K562 (cell line): ENCODE results near the gene BCL2L15. TPM values are rescaled to one million over a fixed set of nuclear protein-coding genes. Genes with fewer than 3 reads are reported as not detected.

Experiments used
- ATAC-seq: fragments of 200-7000 bp; cut with Tn5 transposase; 3 replicates; pipeline ENCODE4 v1.9.1; 2020; ENCODE audit warnings: moderate library complexity
- BruUV-seq: library from RNA; stranded (reverse); fragments of 400-500 nt; replicated peaks from 2 replicates; lab custom pipeline; 2021; lab: Mats Ljungman, UMichigan
- CTCF ChIA-PET: fragments of 300-600 bp; formaldehyde crosslinking; extraction: SDS; loops from one replicate; lab custom pipeline; 2021; ENCODE audit warnings: low intra/inter-chr PET ratio; lab: Yijun Ruan, JAX
- POLR2A ChIA-PET: fragments of 300-600, 350-650 bp; sonication (Branson Sonifier 250); formaldehyde crosslinking; extraction: SDS; loops from one replicate; lab custom pipeline; 2021; ENCODE audit warnings: antibody characterized with exemption, inconsistent platforms; lab: Yijun Ruan, JAX
- DNase-seq, 4 experiments: peaks; one replicate each; pipeline versions ENCODE4 v3.0.0 to v3.0.0-alpha.2; 2011 to 2018; ENCODE audit warnings: low spot score in 3 of 4, mixed read lengths in 3 of 4; ENCODE audit errors: extremely low read depth in 1 of 4
- FAIRE-seq: peaks from 2 replicates; lab custom pipeline; 2011; peaks lifted over from hg19 to GRCh38; lab: Jason Lieb, UNC
- H2AFZ ChIP-seq: 2 replicates; pipeline ENCODE4 v1.6.0; 2011; ENCODE audit warnings: low read depth, low read length, control low read depth, inconsistent platforms
- H3K27ac ChIP-seq: fragments of 200-600 bp; 3 replicates; pipeline ENCODE4 v1.8.0; 2011; ENCODE audit warnings: low read depth, mild to moderate bottlenecking, control low read depth, inconsistent platforms, low read length, moderate library complexity, mixed read lengths; ENCODE audit errors: extremely low read depth
- H3K27me3 ChIP-seq, 2 experiments: fragments of 300-600 bp in 1 of 2; 2 replicates in 1 of 2; 3 replicates in 1 of 2; pipeline versions ENCODE4 v1.6.0 to v1.8.0; 2011; ENCODE audit warnings: inconsistent platforms in 2 of 2, low read length in 2 of 2, mild to moderate bottlenecking in 1 of 2, mixed read lengths in 1 of 2, moderate library complexity in 1 of 2; ENCODE audit not compliant: control insufficient read depth in 2 of 2, insufficient read depth in 2 of 2
- H3K36me3 ChIP-seq: fragments of 300-600 bp; 3 replicates; pipeline ENCODE4 v1.8.0; 2011; ENCODE audit warnings: mild to moderate bottlenecking, low read length, inconsistent platforms; ENCODE audit not compliant: control insufficient read depth, insufficient read depth
- H3K4me1 ChIP-seq, 2 experiments: fragments of 200-600 bp in 1 of 2; replicated peaks in 1 of 2; 2 replicates in 1 of 2; 3 replicates in 1 of 2; pipeline versions ENCODE4 v1.5.1 to v1.8.0; 2011; ENCODE audit warnings: inconsistent platforms in 2 of 2, low read length in 2 of 2, mild to moderate bottlenecking in 1 of 2, mixed read lengths in 1 of 2, moderate library complexity in 1 of 2; ENCODE audit not compliant: control insufficient read depth in 2 of 2, insufficient read depth in 2 of 2
- H3K4me2 ChIP-seq: 2 replicates; pipeline ENCODE4 v1.6.1; 2011; ENCODE audit warnings: low read length, control low read depth, inconsistent platforms, mixed read lengths; ENCODE audit not compliant: insufficient read depth
- H3K4me3 ChIP-seq: fragments of 200-600 bp; sonication (generic), shearing (Covaris generic); 2 replicates; pipeline ENCODE4 v1.5.1; 2016; ENCODE audit warnings: control low read depth, inconsistent platforms
- H3K79me2 ChIP-seq: fragments of 200-600 bp; 3 replicates; pipeline ENCODE4 v1.8.0; 2011; ENCODE audit warnings: low read length, inconsistent platforms; ENCODE audit not compliant: control insufficient read depth, insufficient read depth
- H3K9ac ChIP-seq, 2 experiments: 2 replicates each; pipeline versions ENCODE4 v1.6.0 to v1.6.1; 2011; ENCODE audit warnings: low read depth in 2 of 2, low read length in 2 of 2, control low read depth in 1 of 2, inconsistent platforms in 1 of 2, mild to moderate bottlenecking in 1 of 2, mixed read lengths in 1 of 2; ENCODE audit not compliant: insufficient read depth in 1 of 2
- H3K9me1 ChIP-seq: one replicate; pipeline ENCODE4 v1.6.0; 2011; ENCODE audit warnings: inconsistent platforms, mild to moderate bottlenecking, low read length, moderate library complexity; ENCODE audit not compliant: control insufficient read depth, insufficient read depth
- H3K9me3 ChIP-seq: replicated peaks from 2 replicates; pipeline ENCODE4 v1.5.1; 2011; ENCODE audit warnings: low read depth, low read length, inconsistent platforms; ENCODE audit not compliant: control insufficient read depth, insufficient read depth
- H4K20me1 ChIP-seq: replicated peaks from 2 replicates; pipeline ENCODE4 v1.6.1; 2011; ENCODE audit warnings: low read length, inconsistent platforms, mixed read lengths; ENCODE audit not compliant: control insufficient read depth, insufficient read depth
- CBX2 ChIP-seq: fragments of 200-600 bp; sonication (generic); IDR thresholded peaks from one replicate; pipeline ENCODE4 v1.6.1; 2012; ENCODE audit warnings: mild to moderate bottlenecking, low read length, inconsistent platforms; ENCODE audit not compliant: insufficient read depth, poor library complexity, severe bottlenecking
- GATAD2B ChIP-seq: fragments of 450-650 bp; IDR thresholded peaks from 2 replicates; pipeline ENCODE4 v1.6.1; 2017; ENCODE audit warnings: mild to moderate bottlenecking, borderline replicate concordance
- KDM5B ChIP-seq: fragments of 200-600 bp; sonication (generic); IDR thresholded peaks from 2 replicates; pipeline ENCODE4 v1.6.1; 2012; ENCODE audit warnings: low read depth, mild to moderate bottlenecking, moderate library complexity, low read length, control low read depth, inconsistent platforms; ENCODE audit not compliant: insufficient replicate concordance
- KHSRP ChIP-seq: fragments of 450-650 bp; IDR thresholded peaks from 2 replicates; pipeline ENCODE4 v1.6.1; 2017
- KLF10 ChIP-seq: fragments of 250-450 bp; sonication (Bioruptor Pico); IDR thresholded peaks from 2 replicates; pipeline ENCODE4 v1.6.1; 2021; ENCODE audit warnings: matching md5 sums
- XRCC3 ChIP-seq: fragments of 450-650 bp; IDR thresholded peaks from 2 replicates; pipeline ENCODE4 v1.6.1; 2017; ENCODE audit warnings: mild to moderate bottlenecking, moderate library complexity
- ZNF174 ChIP-seq: fragments of 250-450 bp; sonication (Bioruptor Pico); IDR thresholded peaks from 2 replicates; pipeline ENCODE4 v1.4.0; 2020; ENCODE audit warnings: mild to moderate bottlenecking
- ZNF239 ChIP-seq: fragments of 250-450 bp; sonication (Bioruptor Pico); IDR thresholded peaks from 2 replicates; pipeline ENCODE4 v1.4.0; 2020; ENCODE audit warnings: mild to moderate bottlenecking
- ZNF324 ChIP-seq: fragments of 250-450 bp; sonication (Bioruptor Pico); IDR thresholded peaks from 2 replicates; pipeline ENCODE4 v1.4.0; 2020; ENCODE audit warnings: mild to moderate bottlenecking
- ZNF449 ChIP-seq: fragments of 250-450 bp; sonication (Bioruptor Pico); IDR thresholded peaks from 2 replicates; pipeline ENCODE4 v1.8.0; 2022; ENCODE audit warnings: moderate library complexity, mild to moderate bottlenecking, inconsistent platforms
- ZNF668 ChIP-seq: fragments of 250-450 bp; sonication (Bioruptor Pico); IDR thresholded peaks from 2 replicates; pipeline ENCODE4 v1.8.0; 2022; ENCODE audit warnings: mild to moderate bottlenecking, inconsistent platforms
- ZNF75A ChIP-seq: fragments of 450-650 bp; formaldehyde crosslinking; IDR thresholded peaks from 2 replicates; pipeline ENCODE4 v1.4.0; 2020; ENCODE audit warnings: mild to moderate bottlenecking
- in situ Hi-C: fragments of 300-500 bp; cut with MboI; formaldehyde crosslinking; loops from 4 replicates; pipeline ENCODE4 v1.15.0; 2018; ENCODE audit warnings: inconsistent platforms, mixed read lengths
- intact Hi-C: fragments of 100-400 bp; cut with micrococcal nuclease; formaldehyde crosslinking; loops from 2 replicates; pipeline ENCODE4 v1.14.2; 2022
- polyA plus RNA-seq, 8 experiments: library from polyadenylated mRNA; depleted of rRNA in 4 of 8; stranded (reverse) in 5 of 8; unstranded in 3 of 8; fragments of >200 nt; fragmentation: Nextera tagmentation in 2 of 8; fragmentation: Illumina TruSeq in 1 of 8; extraction: Ambion mirVana in 2 of 8; extraction: Trizol in 1 of 8; gene quantifications; 2 replicates each; pipeline versions ENCODE4 v1.2.1 to v1.2.3, GENCODE V29; 2011 to 2014; ENCODE audit warnings: inconsistent platforms in 1 of 8, missing spikeins in 1 of 8
- total RNA-seq, 7 experiments: library from RNA; depleted of rRNA in 6 of 7; stranded (reverse); fragments of >200 nt in 6 of 7; fragmentation: Illumina TruSeq in 2 of 7; extraction: Trizol in 2 of 7; gene quantifications; 2 replicates each; pipeline versions ENCODE4 v1.2.1 to v1.2.3, GENCODE V29; 2011 to 2021; ENCODE audit warnings: low replicate concordance in 1 of 7
- TF ChIP-seq, protein P1 (sequence below): fragments of 250-450 bp; sonication (Bioruptor Pico); IDR thresholded peaks from 2 replicates; pipeline ENCODE4 v1.5.0; 2020; ENCODE audit warnings: mild to moderate bottlenecking, borderline replicate concordance
- TF ChIP-seq, protein P2 (sequence below): sonication (generic); formaldehyde crosslinking; IDR thresholded peaks from 2 replicates; pipeline ENCODE4 v1.8.0; 2023; ENCODE audit warnings: mild to moderate bottlenecking, missing genetic modification reagents
- TF ChIP-seq, protein P3 (sequence below): sonication (generic); formaldehyde crosslinking; IDR thresholded peaks from 2 replicates; pipeline ENCODE4 v1.8.0; 2023; ENCODE audit warnings: mild to moderate bottlenecking, missing genetic modification reagents

The BCL2L15 gene
- total and polyA plus RNA-seq, 9 of the 15 experiments (the other 6 are each of a cell fraction or from before 2014, with no cell fraction given): 0.06 to 0.42 (median 0.28) TPM; not detected in 1

- intact Hi-C loops (no loop called here), in situ Hi-C loops (no loop called here)
- H3K27ac ChIP-seq: no peak overlapping the region
- H3K4me2 ChIP-seq: no peak overlapping the region
- H3K9me1 ChIP-seq: no peaks in the 10 kb centered on the region
- no peaks in the 10 kb centered on the region for H3K9me3 ChIP-seq
- CTCF ChIA-PET: interaction anchor here (0.7 kb wide), 1 partner anchor 52 kb away, joined by 6 read pairs; no protein-coding TSS in a partner anchor
- peaks cover 16% of the 10 kb centered on the region for H3K79me2 ChIP-seq
- no peak overlapping the region for H3K4me3 ChIP-seq
- ATAC-seq (no peak), DNase-seq (no peak), FAIRE-seq (no peak)
- H3K9ac ChIP-seq: no peak overlapping the region
- H3K4me1 ChIP-seq: peaks cover 3 to 7% of the 10 kb centered on the region in 2 experiments; a peak in 3 of 5 replicates
- POLR2A ChIA-PET: interaction anchor here (0.5 to 1.8 kb wide), 3 partner anchors 11 to 20 kb away, joined by 3 to 6 read pairs (median 3); no protein-coding TSS in a partner anchor
- H2AFZ ChIP-seq: no peak overlapping the region
- H4K20me1 ChIP-seq: no peaks in the 10 kb centered on the region
- no peaks in the 10 kb centered on the region for H3K27me3 ChIP-seq
- peaks cover 75% of the 10 kb centered on the region for H3K36me3 ChIP-seq
- BruUV-seq: no TSS peak
- TF ChIP-seq KDM5B: no peak
- TF ChIP-seq, protein P1, sequence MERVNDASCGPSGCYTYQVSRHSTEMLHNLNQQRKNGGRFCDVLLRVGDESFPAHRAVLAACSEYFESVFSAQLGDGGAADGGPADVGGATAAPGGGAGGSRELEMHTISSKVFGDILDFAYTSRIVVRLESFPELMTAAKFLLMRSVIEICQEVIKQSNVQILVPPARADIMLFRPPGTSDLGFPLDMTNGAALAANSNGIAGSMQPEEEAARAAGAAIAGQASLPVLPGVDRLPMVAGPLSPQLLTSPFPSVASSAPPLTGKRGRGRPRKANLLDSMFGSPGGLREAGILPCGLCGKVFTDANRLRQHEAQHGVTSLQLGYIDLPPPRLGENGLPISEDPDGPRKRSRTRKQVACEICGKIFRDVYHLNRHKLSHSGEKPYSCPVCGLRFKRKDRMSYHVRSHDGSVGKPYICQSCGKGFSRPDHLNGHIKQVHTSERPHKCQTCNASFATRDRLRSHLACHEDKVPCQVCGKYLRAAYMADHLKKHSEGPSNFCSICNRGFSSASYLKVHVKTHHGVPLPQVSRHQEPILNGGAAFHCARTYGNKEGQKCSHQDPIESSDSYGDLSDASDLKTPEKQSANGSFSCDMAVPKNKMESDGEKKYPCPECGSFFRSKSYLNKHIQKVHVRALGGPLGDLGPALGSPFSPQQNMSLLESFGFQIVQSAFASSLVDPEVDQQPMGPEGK (CRISPR knock-in tag): no peak
- no peak for TF ChIP-seq CBX2
- no peak for TF ChIP-seq ZNF324 (CRISPR knock-in tag)
- TF ChIP-seq ZNF174 (CRISPR knock-in tag): no peak
- TF ChIP-seq, protein P2, sequence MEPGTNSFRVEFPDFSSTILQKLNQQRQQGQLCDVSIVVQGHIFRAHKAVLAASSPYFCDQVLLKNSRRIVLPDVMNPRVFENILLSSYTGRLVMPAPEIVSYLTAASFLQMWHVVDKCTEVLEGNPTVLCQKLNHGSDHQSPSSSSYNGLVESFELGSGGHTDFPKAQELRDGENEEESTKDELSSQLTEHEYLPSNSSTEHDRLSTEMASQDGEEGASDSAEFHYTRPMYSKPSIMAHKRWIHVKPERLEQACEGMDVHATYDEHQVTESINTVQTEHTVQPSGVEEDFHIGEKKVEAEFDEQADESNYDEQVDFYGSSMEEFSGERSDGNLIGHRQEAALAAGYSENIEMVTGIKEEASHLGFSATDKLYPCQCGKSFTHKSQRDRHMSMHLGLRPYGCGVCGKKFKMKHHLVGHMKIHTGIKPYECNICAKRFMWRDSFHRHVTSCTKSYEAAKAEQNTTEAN: no peak
- TF ChIP-seq XRCC3: no peak
- no peak for TF ChIP-seq ZNF668 (CRISPR knock-in tag)
- no peak for TF ChIP-seq ZNF239
- TF ChIP-seq GATAD2B: no peak
- no peak for TF ChIP-seq ZNF75A (CRISPR knock-in tag)
- TF ChIP-seq KHSRP: no peak
- TF ChIP-seq, protein P3, sequence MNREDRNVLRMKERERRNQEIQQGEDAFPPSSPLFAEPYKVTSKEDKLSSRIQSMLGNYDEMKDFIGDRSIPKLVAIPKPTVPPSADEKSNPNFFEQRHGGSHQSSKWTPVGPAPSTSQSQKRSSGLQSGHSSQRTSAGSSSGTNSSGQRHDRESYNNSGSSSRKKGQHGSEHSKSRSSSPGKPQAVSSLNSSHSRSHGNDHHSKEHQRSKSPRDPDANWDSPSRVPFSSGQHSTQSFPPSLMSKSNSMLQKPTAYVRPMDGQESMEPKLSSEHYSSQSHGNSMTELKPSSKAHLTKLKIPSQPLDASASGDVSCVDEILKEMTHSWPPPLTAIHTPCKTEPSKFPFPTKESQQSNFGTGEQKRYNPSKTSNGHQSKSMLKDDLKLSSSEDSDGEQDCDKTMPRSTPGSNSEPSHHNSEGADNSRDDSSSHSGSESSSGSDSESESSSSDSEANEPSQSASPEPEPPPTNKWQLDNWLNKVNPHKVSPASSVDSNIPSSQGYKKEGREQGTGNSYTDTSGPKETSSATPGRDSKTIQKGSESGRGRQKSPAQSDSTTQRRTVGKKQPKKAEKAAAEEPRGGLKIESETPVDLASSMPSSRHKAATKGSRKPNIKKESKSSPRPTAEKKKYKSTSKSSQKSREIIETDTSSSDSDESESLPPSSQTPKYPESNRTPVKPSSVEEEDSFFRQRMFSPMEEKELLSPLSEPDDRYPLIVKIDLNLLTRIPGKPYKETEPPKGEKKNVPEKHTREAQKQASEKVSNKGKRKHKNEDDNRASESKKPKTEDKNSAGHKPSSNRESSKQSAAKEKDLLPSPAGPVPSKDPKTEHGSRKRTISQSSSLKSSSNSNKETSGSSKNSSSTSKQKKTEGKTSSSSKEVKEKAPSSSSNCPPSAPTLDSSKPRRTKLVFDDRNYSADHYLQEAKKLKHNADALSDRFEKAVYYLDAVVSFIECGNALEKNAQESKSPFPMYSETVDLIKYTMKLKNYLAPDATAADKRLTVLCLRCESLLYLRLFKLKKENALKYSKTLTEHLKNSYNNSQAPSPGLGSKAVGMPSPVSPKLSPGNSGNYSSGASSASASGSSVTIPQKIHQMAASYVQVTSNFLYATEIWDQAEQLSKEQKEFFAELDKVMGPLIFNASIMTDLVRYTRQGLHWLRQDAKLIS: no peak
- no peak for TF ChIP-seq ZNF449
- TF ChIP-seq KLF10 (CRISPR knock-in tag): no peak
Measured at GRCh38 chr1:113899111-113899510, 11.7 kb upstream of the BCL2L15 start.
